ENCODE results near the gene ZBTB24. TPM values are rescaled to one million over a fixed set of nuclear protein-coding genes. Genes with fewer than 3 reads are reported as not detected.

Gene ZBTB24
- total RNA-seq, 4 donors from 2014 or later: 4.4 to 12.6 (median 9.0) TPM

GRCh38 chr6:109475625-109476024 lies 7.4 kb downstream of the ZBTB24 start:
- no peaks in the 10 kb centered on the region for H3K36me3 ChIP-seq
- H3K4me3 ChIP-seq: no peak overlapping the region
- H3K27me3 ChIP-seq: no peaks in the 10 kb centered on the region
- no peaks in the 10 kb centered on the region for H3K9me3 ChIP-seq
- DNase-seq: no peak
- H3K27ac ChIP-seq: no peak overlapping the region
- TF ChIP-seq CTCF (IDR thresholded peaks at IDR 0.05) (no peak), POLR2A (IDR thresholded peaks at IDR 0.05) (no peak)
- H3K4me1 ChIP-seq: no peaks in the 10 kb centered on the region
- intact Hi-C loops (cut with DNase I; ENCODE audit: low total_unique reads): no loop called here

GRCh38 chr6:109474995-109475394 lies 8.0 kb downstream of the ZBTB24 start:
- Histone ChIP-seq H3K36me3 (no peaks in the 10 kb centered on the region), H3K4me1 (no peaks in the 10 kb centered on the region), H3K27ac (no peak overlapping the region), H3K4me3 (no peak overlapping the region), H3K9me3 (no peaks in the 10 kb centered on the region), H3K27me3 (no peaks in the 10 kb centered on the region)
- TF ChIP-seq POLR2A (IDR thresholded peaks at IDR 0.05) (no peak), CTCF (IDR thresholded peaks at IDR 0.05) (no peak)
- intact Hi-C loops (cut with DNase I; ENCODE audit: low total_unique reads): no loop called here
- DNase-seq: no peak

- TF ChIP-seq CTCF (IDR thresholded peaks at IDR 0.05): no peak
- no peak for TF ChIP-seq POLR2A (IDR thresholded peaks at IDR 0.05)
- intact Hi-C loops (cut with DNase I; ENCODE audit: low total_unique reads): no loop called here
- Histone ChIP-seq H3K9me3 (no peaks in the 10 kb centered on the region), H3K27me3 (no peaks in the 10 kb centered on the region), H3K36me3 (no peaks in the 10 kb centered on the region), H3K4me1 (no peaks in the 10 kb centered on the region), H3K4me3 (no peak overlapping the region), H3K27ac (no peak overlapping the region)
- no peak for DNase-seq
These were observed 9.9 kb downstream of the ZBTB24 start for GRCh38 chr6:109473120-109473519.

- Histone ChIP-seq H3K36me3 (no peaks in the 10 kb centered on the region), H3K4me1 (no peaks in the 10 kb centered on the region), H3K4me3 (no peak overlapping the region), H3K9me3 (no peaks in the 10 kb centered on the region), H3K27ac (no peak overlapping the region), H3K27me3 (no peaks in the 10 kb centered on the region)
- intact Hi-C loops (cut with DNase I; ENCODE audit: low total_unique reads): no loop called here
- no peak for DNase-seq
- no peak for TF ChIP-seq POLR2A (IDR thresholded peaks at IDR 0.05)
- TF ChIP-seq CTCF (IDR thresholded peaks at IDR 0.05): no peak
These were observed 10.7 kb downstream of the ZBTB24 start for GRCh38 chr6:109472132-109472995.

GRCh38 chr6:109471105-109471810 lies 11.8 kb downstream of the ZBTB24 start:
- Histone ChIP-seq H3K27me3 (no peaks in the 10 kb centered on the region), H3K27ac (no peak overlapping the region), H3K36me3 (no peaks in the 10 kb centered on the region), H3K9me3 (no peaks in the 10 kb centered on the region), H3K4me1 (no peaks in the 10 kb centered on the region), H3K4me3 (no peak overlapping the region)
- TF ChIP-seq POLR2A (IDR thresholded peaks at IDR 0.05): no peak
- no peak for TF ChIP-seq CTCF (IDR thresholded peaks at IDR 0.05)
- DNase-seq: no peak
- intact Hi-C loops (cut with DNase I; ENCODE audit: low total_unique reads): no loop called here

Data from uterus (tissue), 4 donors.